ENCODE results near the gene RIPOR2. TPM values are rescaled to one million over a fixed set of nuclear protein-coding genes. Genes with fewer than 3 reads are reported as not detected.

The RIPOR2 gene
- total and polyA plus RNA-seq, 2 donors (not counting 3 experiments of a cell fraction or from before 2014, with no cell fraction given), result 0.10 TPM; not detected in 1

- H3K4me3 ChIP-seq (replicated peaks in 1 of 3; ENCODE audit: insufficient read depth in 1 of 3, low read depth in 1 of 3, low read length in 3 of 3), result no peak overlapping the region
- POLR2A ChIA-PET, result no interaction called here
These were observed 1.0 kb upstream of the RIPOR2 start for GRCh38 chr6:24936641-24937317.

GRCh38 chr6:24933868-24934401 lies 1.8 kb downstream of the RIPOR2 start:
- POLR2A ChIA-PET, result no interaction called here

More at GRCh38 chr6:24936641-24937317, 1.0 kb upstream of the RIPOR2 start:
- Histone ChIP-seq H3K27ac (ENCODE audit: insufficient read depth, low read depth, low read length) (no peak overlapping the region), H3K4me1 (ENCODE audit: control insufficient read depth, extremely low read depth, insufficient read depth, low read length) (no peaks in the 10 kb centered on the region), H3K4me2 (ENCODE audit: insufficient read depth, low read length) (no peak overlapping the region), H3K9me1 (replicated peaks; ENCODE audit: control insufficient read depth, extremely low read depth, insufficient read depth, low read length) (no peaks in the 10 kb centered on the region), H3K27me3 (ENCODE audit: control insufficient read depth in 2 of 2, insufficient read depth in 2 of 2, low read length in 2 of 2) (peaks cover 0 to 3% of the 10 kb centered on the region in 2 experiments), H3K36me3 (ENCODE audit: control insufficient read depth in 2 of 2, extremely low read depth in 1 of 2, insufficient read depth in 2 of 2, low read length in 2 of 2) (no peaks in the 10 kb centered on the region), H3K9ac (replicated peaks; ENCODE audit: extremely low read depth, insufficient read depth, low read length) (no peak overlapping the region), H4K20me1 (replicated peaks; ENCODE audit: control insufficient read depth, extremely low read depth, insufficient read depth, low read length) (no peaks in the 10 kb centered on the region), H3K79me2 (ENCODE audit: control insufficient read depth, insufficient read depth, low read length) (no peaks in the 10 kb centered on the region), H3K9me3 (replicated peaks; ENCODE audit: control insufficient read depth, insufficient read depth, low read length) (no peaks in the 10 kb centered on the region), H2AFZ (ENCODE audit: low read depth, low read length) (no peak overlapping the region)
- FAIRE-seq, result no peak
- no peak for DNase-seq (ENCODE audit: low read depth, low spot score)
- no TSS peak for BruUV-seq (replicated peaks)
- CTCF ChIA-PET, result interaction anchor here (2.3 kb wide), 1 partner anchor 81 kb away, joined by 11 read pairs; no protein-coding TSS in a partner anchor
- TF ChIP-seq MYC (IDR thresholded peaks at IDR 0.05; ENCODE audit: low read depth, low read length) (no peak), POLR2A (IDR thresholded peaks at IDR 0.05; ENCODE audit: low read depth, low read length) (no peak), EZH2 (IDR thresholded peaks at IDR 0.05; ENCODE audit: borderline replicate concordance, low read depth, low read length, severe bottlenecking) (no peak)
- dilution Hi-C loops (cut with MboI; ENCODE audit: extremely low pct_ligation_motif_present, low sequenced_read_pairs), result no loop called here
- intact Hi-C loops (cut with micrococcal nuclease), result no loop called here

More at GRCh38 chr6:24933868-24934401, 1.8 kb downstream of the RIPOR2 start:
- Histone ChIP-seq H4K20me1 (replicated peaks; ENCODE audit: control insufficient read depth, extremely low read depth, insufficient read depth, low read length) (no peaks in the 10 kb centered on the region), H3K36me3 (ENCODE audit: control insufficient read depth in 2 of 2, extremely low read depth in 1 of 2, insufficient read depth in 2 of 2, low read length in 2 of 2) (no peaks in the 10 kb centered on the region), H3K4me1 (ENCODE audit: control insufficient read depth, extremely low read depth, insufficient read depth, low read length) (no peaks in the 10 kb centered on the region), H3K79me2 (ENCODE audit: control insufficient read depth, insufficient read depth, low read length) (no peaks in the 10 kb centered on the region), H3K4me3 (replicated peaks in 1 of 3; ENCODE audit: insufficient read depth in 1 of 3, low read depth in 1 of 3, low read length in 3 of 3) (no peak overlapping the region), H3K9ac (replicated peaks; ENCODE audit: extremely low read depth, insufficient read depth, low read length) (no peak overlapping the region), H3K4me2 (ENCODE audit: insufficient read depth, low read length) (no peak overlapping the region), H3K9me3 (replicated peaks; ENCODE audit: control insufficient read depth, insufficient read depth, low read length) (no peaks in the 10 kb centered on the region), H2AFZ (ENCODE audit: low read depth, low read length) (no peak overlapping the region), H3K9me1 (replicated peaks; ENCODE audit: control insufficient read depth, extremely low read depth, insufficient read depth, low read length) (no peaks in the 10 kb centered on the region), H3K27ac (ENCODE audit: insufficient read depth, low read depth, low read length) (no peak overlapping the region), H3K27me3 (ENCODE audit: control insufficient read depth in 2 of 2, insufficient read depth in 2 of 2, low read length in 2 of 2) (peaks cover 0 to 3% of the 10 kb centered on the region in 2 experiments)
- dilution Hi-C loops (cut with MboI; ENCODE audit: extremely low pct_ligation_motif_present, low sequenced_read_pairs), result no loop called here
- intact Hi-C loops (cut with micrococcal nuclease), result loop anchor here (2.0 to 5.0 kb wide), 2 partner anchors 83 to 137 kb away; no protein-coding TSS in a partner anchor
- TF ChIP-seq FOS (IDR thresholded peaks at IDR 0.05; ENCODE audit: borderline replicate concordance, insufficient read depth, low read length), result no peak
- TF ChIP-seq, protein P1, sequence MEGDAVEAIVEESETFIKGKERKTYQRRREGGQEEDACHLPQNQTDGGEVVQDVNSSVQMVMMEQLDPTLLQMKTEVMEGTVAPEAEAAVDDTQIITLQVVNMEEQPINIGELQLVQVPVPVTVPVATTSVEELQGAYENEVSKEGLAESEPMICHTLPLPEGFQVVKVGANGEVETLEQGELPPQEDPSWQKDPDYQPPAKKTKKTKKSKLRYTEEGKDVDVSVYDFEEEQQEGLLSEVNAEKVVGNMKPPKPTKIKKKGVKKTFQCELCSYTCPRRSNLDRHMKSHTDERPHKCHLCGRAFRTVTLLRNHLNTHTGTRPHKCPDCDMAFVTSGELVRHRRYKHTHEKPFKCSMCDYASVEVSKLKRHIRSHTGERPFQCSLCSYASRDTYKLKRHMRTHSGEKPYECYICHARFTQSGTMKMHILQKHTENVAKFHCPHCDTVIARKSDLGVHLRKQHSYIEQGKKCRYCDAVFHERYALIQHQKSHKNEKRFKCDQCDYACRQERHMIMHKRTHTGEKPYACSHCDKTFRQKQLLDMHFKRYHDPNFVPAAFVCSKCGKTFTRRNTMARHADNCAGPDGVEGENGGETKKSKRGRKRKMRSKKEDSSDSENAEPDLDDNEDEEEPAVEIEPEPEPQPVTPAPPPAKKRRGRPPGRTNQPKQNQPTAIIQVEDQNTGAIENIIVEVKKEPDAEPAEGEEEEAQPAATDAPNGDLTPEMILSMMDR (IDR thresholded peaks at IDR 0.05; ENCODE audit: extremely low read depth in 1 of 2, insufficient read depth in 1 of 2, low read depth in 1 of 2, low read length in 2 of 2), result peak; percentile 40 to 57
- TF ChIP-seq GATA2 (IDR thresholded peaks at IDR 0.05; ENCODE audit: insufficient read depth, insufficient read length, low read depth, low read length), result no peak
- TF ChIP-seq EZH2 (IDR thresholded peaks at IDR 0.05; ENCODE audit: borderline replicate concordance, low read depth, low read length, severe bottlenecking), result no peak
- TF ChIP-seq MYC (IDR thresholded peaks at IDR 0.05; ENCODE audit: low read depth, low read length), result no peak
- TF ChIP-seq, protein P2, sequence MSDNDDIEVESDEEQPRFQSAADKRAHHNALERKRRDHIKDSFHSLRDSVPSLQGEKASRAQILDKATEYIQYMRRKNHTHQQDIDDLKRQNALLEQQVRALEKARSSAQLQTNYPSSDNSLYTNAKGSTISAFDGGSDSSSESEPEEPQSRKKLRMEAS (IDR thresholded peaks at IDR 0.05; ENCODE audit: insufficient read depth, insufficient read length), result no peak
- TF ChIP-seq JUN (IDR thresholded peaks at IDR 0.05; ENCODE audit: borderline replicate concordance, insufficient read depth, insufficient read length, low read depth), result no peak
- CTCF ChIA-PET, result interaction anchor here (0.6 to 3.4 kb wide), 20 partner anchors 8 to 239 kb away, joined by 3 to 29 read pairs (median 3); no protein-coding TSS in a partner anchor
- FAIRE-seq (no peak), DNase-seq (ENCODE audit: low read depth, low spot score) (peak; percentile 22)
- BruUV-seq (replicated peaks), result no TSS peak

Data from endothelial cell of umbilical vein (primary cell).